ENCODE measurements around the gene MFRP. TPM values are rescaled to one million over a fixed set of nuclear protein-coding genes. Genes with fewer than 3 reads are reported as not detected.
A peak's percentile ranks its signal among the peaks of the same experiment; 100 is the strongest.

The MFRP gene
- total RNA-seq, 3 donors from 2014 or later (not counting 1 experiment from before 2014, with no cell fraction given), result not detected

DNA sequence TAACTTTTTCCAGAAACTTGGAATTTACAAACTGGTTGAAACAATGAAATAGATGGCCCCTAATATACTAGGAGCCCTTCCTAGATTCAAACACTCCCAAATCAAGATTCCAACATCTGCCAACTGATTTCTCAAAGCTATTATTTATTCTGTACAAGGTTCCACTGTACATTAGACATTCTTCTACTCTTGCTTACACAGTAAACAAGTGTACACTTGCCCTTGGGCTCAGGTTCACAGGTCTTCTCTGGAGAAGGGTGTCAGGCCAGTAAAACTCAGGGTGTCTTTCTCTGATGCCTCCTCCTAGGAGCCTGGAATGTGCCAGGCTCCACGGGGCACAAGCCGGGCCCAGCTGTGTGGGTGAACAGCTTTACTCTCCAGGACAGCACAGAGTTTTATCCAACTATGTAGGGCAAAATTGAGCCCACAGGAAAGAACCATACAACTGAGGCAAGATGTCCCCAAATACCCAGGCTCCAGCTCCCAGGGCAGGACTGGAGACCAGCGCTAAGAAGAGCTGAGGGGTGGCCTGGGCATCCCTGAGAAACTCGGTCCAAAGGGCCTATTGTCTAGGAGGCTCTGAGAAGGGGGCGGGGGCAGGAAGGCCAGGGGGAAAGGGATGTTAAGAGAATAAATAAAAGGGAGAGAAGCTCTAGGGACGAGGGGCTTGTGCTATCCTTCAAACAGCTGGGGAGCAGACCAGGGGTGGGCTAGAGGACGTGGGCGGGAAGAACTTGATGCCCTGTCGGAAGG lies 8.8 kb upstream of the MFRP start:
- Histone ChIP-seq H3K27me3 (ENCODE audit: control insufficient read depth, insufficient read depth, low read length) (peaks cover 12% of the 10 kb centered on the region), H3K36me3 (ENCODE audit: control insufficient read depth, insufficient read depth, low read length) (no peaks in the 10 kb centered on the region), H3K4me3 (ENCODE audit: low read length) (no peak overlapping the region), H3K4me1 (ENCODE audit: control insufficient read depth, insufficient read depth, low read length) (peaks cover 9% of the 10 kb centered on the region), H3K9me3 (ENCODE audit: control insufficient read depth, insufficient read depth, low read length) (no peaks in the 10 kb centered on the region), H3K27ac (ENCODE audit: low read length) (no peak overlapping the region)
- Mint-ChIP-seq H3K9me3 (no peaks in the 10 kb centered on the region), H3K27ac (no peak overlapping the region), H3K36me3 (no peaks in the 10 kb centered on the region), H3K4me3 (peak overlapping the region; percentile 17), H3K27me3 (ENCODE audit: low read depth in 2 of 2) (peaks cover 53 to 56% of the 10 kb centered on the region in 2 donors), H3K4me1 (peaks cover 10 to 12% of the 10 kb centered on the region in 2 donors)
- no peak for DNase-seq
- TF ChIP-seq, protein P1, sequence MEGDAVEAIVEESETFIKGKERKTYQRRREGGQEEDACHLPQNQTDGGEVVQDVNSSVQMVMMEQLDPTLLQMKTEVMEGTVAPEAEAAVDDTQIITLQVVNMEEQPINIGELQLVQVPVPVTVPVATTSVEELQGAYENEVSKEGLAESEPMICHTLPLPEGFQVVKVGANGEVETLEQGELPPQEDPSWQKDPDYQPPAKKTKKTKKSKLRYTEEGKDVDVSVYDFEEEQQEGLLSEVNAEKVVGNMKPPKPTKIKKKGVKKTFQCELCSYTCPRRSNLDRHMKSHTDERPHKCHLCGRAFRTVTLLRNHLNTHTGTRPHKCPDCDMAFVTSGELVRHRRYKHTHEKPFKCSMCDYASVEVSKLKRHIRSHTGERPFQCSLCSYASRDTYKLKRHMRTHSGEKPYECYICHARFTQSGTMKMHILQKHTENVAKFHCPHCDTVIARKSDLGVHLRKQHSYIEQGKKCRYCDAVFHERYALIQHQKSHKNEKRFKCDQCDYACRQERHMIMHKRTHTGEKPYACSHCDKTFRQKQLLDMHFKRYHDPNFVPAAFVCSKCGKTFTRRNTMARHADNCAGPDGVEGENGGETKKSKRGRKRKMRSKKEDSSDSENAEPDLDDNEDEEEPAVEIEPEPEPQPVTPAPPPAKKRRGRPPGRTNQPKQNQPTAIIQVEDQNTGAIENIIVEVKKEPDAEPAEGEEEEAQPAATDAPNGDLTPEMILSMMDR (IDR thresholded peaks at IDR 0.05), result no peak
- 80% methylated on average over 9 of the region's 9 CpGs for WGBS (ENCODE audit: insufficient coverage)
- intact Hi-C loops (cut with micrococcal nuclease), result no loop called here
- ATAC-seq, result no peak

DNA sequence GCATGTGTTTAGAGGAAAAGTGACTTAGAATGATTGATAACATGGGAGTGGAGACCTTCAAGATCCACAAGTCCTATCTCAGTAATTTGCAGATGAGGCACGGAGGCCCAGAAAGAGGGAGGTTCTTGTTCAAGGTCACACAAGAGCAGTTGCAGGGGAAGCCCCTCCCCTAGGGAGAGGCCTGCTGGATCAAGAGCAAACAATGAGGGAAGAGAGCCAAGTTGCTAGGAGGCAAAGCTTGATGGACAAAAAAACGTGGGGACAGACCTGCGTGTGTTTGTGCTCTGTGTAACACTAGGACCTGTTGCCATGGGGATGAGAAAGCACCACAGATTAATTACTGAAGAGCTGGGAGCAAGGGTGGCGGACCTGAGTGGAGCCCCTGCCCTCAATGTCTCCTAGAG lies 6.4 kb upstream of the MFRP start:
- ATAC-seq (no peak), DNase-seq (no peak)
- Histone ChIP-seq H3K4me3 (ENCODE audit: low read length) (no peak overlapping the region), H3K27me3 (ENCODE audit: control insufficient read depth, insufficient read depth, low read length) (peaks cover 10% of the 10 kb centered on the region), H3K4me1 (ENCODE audit: control insufficient read depth, insufficient read depth, low read length) (peaks cover 9% of the 10 kb centered on the region), H3K36me3 (ENCODE audit: control insufficient read depth, insufficient read depth, low read length) (no peaks in the 10 kb centered on the region), H3K27ac (ENCODE audit: low read length) (no peak overlapping the region), H3K9me3 (ENCODE audit: control insufficient read depth, insufficient read depth, low read length) (no peaks in the 10 kb centered on the region)
- Mint-ChIP-seq H3K4me3 (no peak overlapping the region), H3K4me1 (peaks cover 10 to 15% of the 10 kb centered on the region in 2 donors), H3K27me3 (ENCODE audit: low read depth in 2 of 2) (peaks cover 46 to 47% of the 10 kb centered on the region in 2 donors), H3K36me3 (no peaks in the 10 kb centered on the region), H3K27ac (no peak overlapping the region), H3K9me3 (no peaks in the 10 kb centered on the region)
- TF ChIP-seq, protein P1 (IDR thresholded peaks at IDR 0.05), result no peak
- WGBS (ENCODE audit: insufficient coverage), result 68% methylated on average over 4 of the region's 4 CpGs
- intact Hi-C loops (cut with micrococcal nuclease), result no loop called here

DNA sequence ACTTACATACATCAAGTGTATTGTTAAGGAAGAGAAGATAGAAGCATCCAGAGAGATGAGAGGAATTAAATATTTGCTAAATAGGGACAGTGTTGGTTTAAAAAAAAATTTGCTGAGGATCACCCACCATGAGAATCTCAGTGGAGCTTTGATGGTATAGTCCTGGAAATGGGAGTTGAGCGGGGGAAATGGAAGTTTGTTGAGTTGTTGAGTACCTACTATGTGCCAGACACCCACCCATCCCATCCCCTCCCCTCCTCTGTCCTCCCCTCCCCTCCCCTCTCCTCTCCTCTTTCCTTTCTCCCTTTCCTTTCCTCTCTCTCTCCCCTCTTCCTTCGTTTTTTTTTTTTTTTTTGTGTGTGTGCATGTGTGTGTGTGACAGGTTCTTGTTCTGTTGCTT lies 4.7 kb upstream of the MFRP start:
- no peak for ATAC-seq
- intact Hi-C loops (cut with micrococcal nuclease), result no loop called here
- no CpG with 5 or more reads among the region's 2 CpGs for WGBS (ENCODE audit: insufficient coverage)

More for the DNA sequence above, 4.7 kb upstream of the MFRP start:
- H3K27me3 ChIP-seq (ENCODE audit: control insufficient read depth, insufficient read depth, low read length), result peaks cover 10% of the 10 kb centered on the region
- peaks cover 38 to 47% of the 10 kb centered on the region in 2 donors for H3K27me3 Mint-ChIP-seq (ENCODE audit: low read depth in 2 of 2)
- TF ChIP-seq, protein P1 (IDR thresholded peaks at IDR 0.05), result no peak
- H3K36me3 ChIP-seq (ENCODE audit: control insufficient read depth, insufficient read depth, low read length), result no peaks in the 10 kb centered on the region
- no peaks in the 10 kb centered on the region for H3K9me3 ChIP-seq (ENCODE audit: control insufficient read depth, insufficient read depth, low read length)
- H3K36me3 Mint-ChIP-seq, result no peaks in the 10 kb centered on the region
- H3K4me1 ChIP-seq (ENCODE audit: control insufficient read depth, insufficient read depth, low read length), result peaks cover 4% of the 10 kb centered on the region
- peaks cover 3 to 8% of the 10 kb centered on the region in 2 donors for H3K4me1 Mint-ChIP-seq
- H3K9me3 Mint-ChIP-seq, result no peaks in the 10 kb centered on the region
- peak overlapping the region in 1 of 2 donors; percentile 54 for H3K27ac Mint-ChIP-seq
- DNase-seq, result no peak
- H3K27ac ChIP-seq (ENCODE audit: low read length), result no peak overlapping the region
- no peak overlapping the region for H3K4me3 Mint-ChIP-seq
- H3K4me3 ChIP-seq (ENCODE audit: low read length), result no peak overlapping the region

Measured in natural killer cell (primary cell).